ENCODE results near the gene WWOX. TPM values are rescaled to one million over a fixed set of nuclear protein-coding genes. Genes with fewer than 3 reads are reported as not detected.
"Not testable (repeated sequence)": the region's sequence is repeated elsewhere in the genome, so short reads cannot be mapped to it uniquely, and the experiment has no call there.

WWOX gene
- total RNA-seq, 1 donor from 2014 or later, result 7.3 TPM

DNA sequence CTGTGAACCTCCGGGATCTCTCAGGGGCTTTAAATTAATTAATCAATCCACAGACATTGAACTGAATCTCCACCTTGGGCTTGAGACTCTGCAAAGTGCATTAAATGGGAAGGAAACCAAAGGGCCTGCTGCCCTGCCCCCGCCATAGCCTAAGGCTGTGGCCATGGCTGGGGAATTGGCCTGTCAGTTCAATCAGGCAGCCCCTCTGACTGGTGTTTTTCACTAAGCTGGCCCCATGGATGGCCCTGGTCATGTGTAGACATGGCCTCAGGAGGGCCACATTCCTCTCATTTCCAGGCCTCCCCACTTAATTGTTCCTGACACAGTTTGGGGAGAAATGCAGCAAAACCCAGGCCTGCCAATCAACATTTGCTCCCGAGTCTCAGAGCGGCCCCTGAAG is 499.8 kb downstream of the WWOX start:
- H3K27me3 Mint-ChIP-seq (ENCODE audit: low read depth, unreplicated experiment), result peaks cover 2% of the 10 kb centered on the region
- FAIRE-seq (no peak), DNase-seq (ENCODE audit: low read depth) (no peak)
- Histone ChIP-seq H3K27ac (ENCODE audit: low read depth, low read length) (no peak overlapping the region), H3K9ac (ENCODE audit: low read length) (no peak overlapping the region), H3K4me1 (ENCODE audit: insufficient read depth, low read length) (no peaks in the 10 kb centered on the region), H3K27me3 (ENCODE audit: insufficient read depth, low read length) (no peaks in the 10 kb centered on the region), H3K9me3 (ENCODE audit: insufficient read depth, low read depth, low read length) (no peaks in the 10 kb centered on the region), H3K79me2 (ENCODE audit: insufficient read depth, low read length) (no peaks in the 10 kb centered on the region), H3K36me3 (ENCODE audit: insufficient read depth, low read length) (no peaks in the 10 kb centered on the region), H3K4me2 (ENCODE audit: low read length) (no peak overlapping the region), H3K4me3 (ENCODE audit: insufficient read depth, low read depth, low read length) (no peak overlapping the region), H4K20me1 (ENCODE audit: insufficient read depth, low read length) (no peaks in the 10 kb centered on the region), H2AFZ (ENCODE audit: low read depth, low read length) (no peak overlapping the region)
- no peaks in the 10 kb centered on the region for H3K4me1 Mint-ChIP-seq (ENCODE audit: low read depth, unreplicated experiment)
- H3K9me3 Mint-ChIP-seq (ENCODE audit: unreplicated experiment), result no peaks in the 10 kb centered on the region
- no peak overlapping the region for H3K27ac Mint-ChIP-seq (ENCODE audit: unreplicated experiment)
- TF ChIP-seq, protein P1, sequence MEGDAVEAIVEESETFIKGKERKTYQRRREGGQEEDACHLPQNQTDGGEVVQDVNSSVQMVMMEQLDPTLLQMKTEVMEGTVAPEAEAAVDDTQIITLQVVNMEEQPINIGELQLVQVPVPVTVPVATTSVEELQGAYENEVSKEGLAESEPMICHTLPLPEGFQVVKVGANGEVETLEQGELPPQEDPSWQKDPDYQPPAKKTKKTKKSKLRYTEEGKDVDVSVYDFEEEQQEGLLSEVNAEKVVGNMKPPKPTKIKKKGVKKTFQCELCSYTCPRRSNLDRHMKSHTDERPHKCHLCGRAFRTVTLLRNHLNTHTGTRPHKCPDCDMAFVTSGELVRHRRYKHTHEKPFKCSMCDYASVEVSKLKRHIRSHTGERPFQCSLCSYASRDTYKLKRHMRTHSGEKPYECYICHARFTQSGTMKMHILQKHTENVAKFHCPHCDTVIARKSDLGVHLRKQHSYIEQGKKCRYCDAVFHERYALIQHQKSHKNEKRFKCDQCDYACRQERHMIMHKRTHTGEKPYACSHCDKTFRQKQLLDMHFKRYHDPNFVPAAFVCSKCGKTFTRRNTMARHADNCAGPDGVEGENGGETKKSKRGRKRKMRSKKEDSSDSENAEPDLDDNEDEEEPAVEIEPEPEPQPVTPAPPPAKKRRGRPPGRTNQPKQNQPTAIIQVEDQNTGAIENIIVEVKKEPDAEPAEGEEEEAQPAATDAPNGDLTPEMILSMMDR (IDR thresholded peaks at IDR 0.05; ENCODE audit: insufficient read depth, low read depth, low read length), result no peak
- TF ChIP-seq EZH2 (IDR thresholded peaks at IDR 0.05; ENCODE audit: insufficient read depth, low read length), result no peak
- H3K36me3 Mint-ChIP-seq (ENCODE audit: low read depth, unreplicated experiment), result no peaks in the 10 kb centered on the region
- no peak overlapping the region for H3K4me3 Mint-ChIP-seq (ENCODE audit: unreplicated experiment)

GRCh38 chr16:78604423-78605062 is 505.1 kb downstream of the WWOX start:
- not testable (repeated sequence) for H3K79me2 ChIP-seq (ENCODE audit: insufficient read depth, low read length); H3K9me3 Mint-ChIP-seq (ENCODE audit: unreplicated experiment); H3K27ac Mint-ChIP-seq (ENCODE audit: unreplicated experiment)

DNA sequence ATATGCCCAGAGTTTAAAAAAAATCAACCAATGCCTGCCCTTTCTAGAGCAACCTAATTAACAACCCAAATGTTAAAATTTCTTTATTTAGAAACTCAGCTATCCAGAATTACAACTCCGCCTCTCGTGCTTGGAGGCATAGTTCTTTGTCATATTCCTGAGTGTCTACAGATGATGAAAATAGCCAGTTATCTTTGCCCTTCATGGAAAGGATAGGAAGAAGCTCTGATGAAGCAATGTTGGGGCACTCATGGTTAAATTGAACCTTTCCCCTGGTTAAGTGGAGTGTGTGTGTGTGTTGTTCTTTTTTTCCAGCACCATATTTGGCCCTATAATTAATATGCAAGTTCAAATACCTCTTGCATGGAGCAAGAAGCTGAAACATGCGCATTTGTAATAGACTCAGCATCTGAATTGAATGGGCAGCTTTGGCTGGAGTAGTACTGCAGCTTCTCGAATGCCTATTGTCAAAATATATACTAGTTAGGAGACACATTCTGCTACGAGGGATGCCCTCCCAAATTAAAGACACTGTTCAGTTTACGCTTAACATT is 506.2 kb downstream of the WWOX start:
- H3K27ac ChIP-seq (ENCODE audit: low read depth, low read length), result no peak overlapping the region
- H2AFZ ChIP-seq (ENCODE audit: low read depth, low read length), result no peak overlapping the region
- H3K9ac ChIP-seq (ENCODE audit: low read length), result no peak overlapping the region
- no peaks in the 10 kb centered on the region for H3K9me3 Mint-ChIP-seq (ENCODE audit: unreplicated experiment)
- peaks cover 17% of the 10 kb centered on the region for H3K4me1 Mint-ChIP-seq (ENCODE audit: low read depth, unreplicated experiment)
- H3K27ac Mint-ChIP-seq (ENCODE audit: unreplicated experiment), result no peak overlapping the region
- H3K4me3 Mint-ChIP-seq (ENCODE audit: unreplicated experiment), result no peak overlapping the region
- FAIRE-seq (no peak), DNase-seq (ENCODE audit: low read depth) (no peak)
- no peaks in the 10 kb centered on the region for H3K79me2 ChIP-seq (ENCODE audit: insufficient read depth, low read length)
- H3K27me3 Mint-ChIP-seq (ENCODE audit: low read depth, unreplicated experiment), result no peaks in the 10 kb centered on the region
- H3K4me3 ChIP-seq (ENCODE audit: insufficient read depth, low read depth, low read length), result no peak overlapping the region
- no peaks in the 10 kb centered on the region for H4K20me1 ChIP-seq (ENCODE audit: insufficient read depth, low read length)
- TF ChIP-seq EZH2 (IDR thresholded peaks at IDR 0.05; ENCODE audit: insufficient read depth, low read length), result no peak
- TF ChIP-seq, protein P1 (IDR thresholded peaks at IDR 0.05; ENCODE audit: insufficient read depth, low read depth, low read length), result no peak
- H3K36me3 ChIP-seq (ENCODE audit: insufficient read depth, low read length), result no peaks in the 10 kb centered on the region
- no peaks in the 10 kb centered on the region for H3K27me3 ChIP-seq (ENCODE audit: insufficient read depth, low read length)
- no peak overlapping the region for H3K4me2 ChIP-seq (ENCODE audit: low read length)
- no peaks in the 10 kb centered on the region for H3K9me3 ChIP-seq (ENCODE audit: insufficient read depth, low read depth, low read length)
- no peaks in the 10 kb centered on the region for H3K4me1 ChIP-seq (ENCODE audit: insufficient read depth, low read length)
- no peaks in the 10 kb centered on the region for H3K36me3 Mint-ChIP-seq (ENCODE audit: low read depth, unreplicated experiment)

More at GRCh38 chr16:78604423-78605062, 505.1 kb downstream of the WWOX start:
- not testable (repeated sequence) for H3K27ac ChIP-seq (ENCODE audit: low read depth, low read length); DNase-seq (ENCODE audit: low read depth); H3K36me3 Mint-ChIP-seq (ENCODE audit: low read depth, unreplicated experiment); H3K27me3 ChIP-seq (ENCODE audit: insufficient read depth, low read length); H3K36me3 ChIP-seq (ENCODE audit: insufficient read depth, low read length); H3K4me2 ChIP-seq (ENCODE audit: low read length); FAIRE-seq; H3K4me1 ChIP-seq (ENCODE audit: insufficient read depth, low read length); H3K9me3 ChIP-seq (ENCODE audit: insufficient read depth, low read depth, low read length); H4K20me1 ChIP-seq (ENCODE audit: insufficient read depth, low read length); H3K9ac ChIP-seq (ENCODE audit: low read length); H3K4me3 ChIP-seq (ENCODE audit: insufficient read depth, low read depth, low read length); H2AFZ ChIP-seq (ENCODE audit: low read depth, low read length); H3K4me3 Mint-ChIP-seq (ENCODE audit: unreplicated experiment); H3K27me3 Mint-ChIP-seq (ENCODE audit: low read depth, unreplicated experiment)
- H3K4me1 Mint-ChIP-seq (ENCODE audit: low read depth, unreplicated experiment), result peaks cover 13% of the 10 kb centered on the region
